Lower lobe of right lung (tissue), 2 donors: Measurements from ENCODE around the gene METTL26. TPM values are rescaled to one million over a fixed set of nuclear protein-coding genes. Genes with fewer than 3 reads are reported as not detected.

Source experiments
- ATAC-seq, 2 donors: fragments of 200-7000 bp; cut with Tn5 transposase; one replicate each; pipeline ENCODE4 v1.9.1; 2020 to 2022; ENCODE audit warnings: mild to moderate bottlenecking in 2 of 2, moderate library complexity in 2 of 2
- DNase-seq: peaks from one replicate; pipeline ENCODE4 v3.0.0-alpha.2; 2020
- H3K27ac ChIP-seq: fragments of 200-600 bp; one replicate; pipeline ENCODE4 v1.8.0; 2022
- H3K27me3 ChIP-seq: fragments of 200-600 bp; one replicate; pipeline ENCODE4 v1.8.0; 2022; ENCODE audit warnings: low read depth
- H3K36me3 ChIP-seq: fragments of 200-600 bp; one replicate; pipeline ENCODE4 v1.8.0; 2022; ENCODE audit warnings: mild to moderate bottlenecking
- H3K4me1 ChIP-seq: fragments of 200-600 bp; one replicate; pipeline ENCODE4 v1.8.0; 2022
- H3K4me3 ChIP-seq: fragments of 200-600 bp; one replicate; pipeline ENCODE4 v1.8.0; 2022; ENCODE audit warnings: mild to moderate bottlenecking
- H3K9me3 ChIP-seq: fragments of 200-600 bp; one replicate; pipeline ENCODE4 v1.8.0; 2022
- intact Hi-C: fragments of 100-400 bp; cut with DNase I; formaldehyde crosslinking; loops from one replicate; pipeline ENCODE4 v1.11.0; 2022
- total RNA-seq: library from RNA; stranded (reverse); fragmentation: NEBNext Ultra II Directional; extraction: Animal tissue kit (Norgen Biotek cat#: 25700); gene quantifications from one replicate; pipeline ENCODE4 v1.2.1, GENCODE V29; 2021
- TF ChIP-seq, protein P1 (sequence below): fragments of 200-600 bp; IDR thresholded peaks from one replicate; pipeline ENCODE4 v1.8.0; 2022; ENCODE audit warnings: antibody characterized with exemption, mild to moderate bottlenecking
- donor health status: DM: no; HTN: yes; CAD: no; lungs with severe emphysema.

The METTL26 gene
- total RNA-seq, 1 donor from 2014 or later, result 63.1 TPM

DNA sequence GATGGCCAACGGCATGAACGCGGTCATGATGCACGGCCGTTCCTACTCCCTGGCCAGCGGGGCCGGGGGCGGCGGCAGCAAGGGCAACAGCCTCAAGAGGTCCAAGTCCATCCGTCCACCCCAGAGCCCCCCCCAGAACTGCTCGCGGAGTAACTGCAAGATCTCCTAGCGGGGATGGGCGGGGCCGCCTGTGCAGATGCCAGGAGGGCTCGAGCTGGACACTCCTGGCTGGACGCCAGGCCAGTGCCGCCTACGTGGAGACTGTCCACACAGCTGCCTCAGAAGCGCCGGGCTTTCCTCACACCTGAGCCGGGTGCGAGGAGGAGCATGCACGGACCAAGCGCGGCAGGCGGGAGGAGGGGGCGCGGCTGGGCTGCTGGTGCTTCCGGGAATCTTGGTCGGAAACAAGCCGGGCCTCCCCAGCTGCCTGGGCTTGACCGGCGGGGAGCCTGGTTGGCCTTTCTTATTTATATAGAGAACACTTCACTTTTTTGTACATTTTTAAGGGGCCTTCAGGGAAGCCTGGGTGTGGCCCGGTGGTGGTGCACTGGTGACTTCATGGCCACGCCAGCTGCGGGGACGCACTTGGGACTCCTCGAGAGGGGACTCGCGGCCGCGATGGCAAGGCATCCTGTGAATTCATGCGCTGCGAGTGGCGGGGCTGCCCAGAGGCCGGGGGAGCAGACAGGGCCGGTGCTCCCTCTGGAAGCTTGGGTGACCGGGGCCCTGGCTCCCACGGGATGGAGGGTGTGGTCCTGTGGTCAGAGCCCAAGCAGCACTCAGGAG lies 8.5 kb downstream of the METTL26 start:
- peak; percentile 77 to 79 for ATAC-seq

DNA sequence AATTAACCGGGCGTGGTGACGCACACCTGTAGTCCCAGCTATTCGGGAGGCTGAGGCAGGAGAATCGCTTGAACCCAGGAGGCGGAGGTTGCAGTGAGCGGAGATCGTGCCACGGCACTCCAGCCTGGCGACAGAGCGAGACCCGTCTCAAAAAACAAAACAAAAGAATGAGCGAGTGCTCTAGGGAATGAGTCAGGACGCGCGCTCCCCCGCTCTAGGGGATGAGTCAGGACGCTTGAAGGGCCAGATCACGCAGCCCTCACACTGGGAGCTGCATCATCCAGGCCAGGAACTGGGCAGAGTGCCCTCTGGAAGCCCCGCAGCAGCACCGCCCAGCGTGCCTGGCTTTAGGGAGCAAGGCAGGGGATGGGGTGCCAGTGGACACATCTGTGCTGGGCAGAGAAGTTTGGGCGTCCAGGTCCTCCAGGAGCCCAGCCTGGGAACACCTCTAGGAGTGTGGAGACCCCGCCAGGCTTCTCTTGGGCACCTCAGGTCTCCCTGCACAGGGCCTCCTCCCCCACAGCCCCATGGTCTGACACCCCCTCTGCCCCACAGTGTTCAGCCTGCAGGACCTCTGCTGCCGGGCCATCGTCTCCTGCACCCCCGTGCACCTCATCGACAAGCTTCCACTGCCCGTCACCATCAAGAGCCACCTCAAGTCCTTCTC lies 9.2 kb downstream of the METTL26 start:
- TF ChIP-seq, protein P1, sequence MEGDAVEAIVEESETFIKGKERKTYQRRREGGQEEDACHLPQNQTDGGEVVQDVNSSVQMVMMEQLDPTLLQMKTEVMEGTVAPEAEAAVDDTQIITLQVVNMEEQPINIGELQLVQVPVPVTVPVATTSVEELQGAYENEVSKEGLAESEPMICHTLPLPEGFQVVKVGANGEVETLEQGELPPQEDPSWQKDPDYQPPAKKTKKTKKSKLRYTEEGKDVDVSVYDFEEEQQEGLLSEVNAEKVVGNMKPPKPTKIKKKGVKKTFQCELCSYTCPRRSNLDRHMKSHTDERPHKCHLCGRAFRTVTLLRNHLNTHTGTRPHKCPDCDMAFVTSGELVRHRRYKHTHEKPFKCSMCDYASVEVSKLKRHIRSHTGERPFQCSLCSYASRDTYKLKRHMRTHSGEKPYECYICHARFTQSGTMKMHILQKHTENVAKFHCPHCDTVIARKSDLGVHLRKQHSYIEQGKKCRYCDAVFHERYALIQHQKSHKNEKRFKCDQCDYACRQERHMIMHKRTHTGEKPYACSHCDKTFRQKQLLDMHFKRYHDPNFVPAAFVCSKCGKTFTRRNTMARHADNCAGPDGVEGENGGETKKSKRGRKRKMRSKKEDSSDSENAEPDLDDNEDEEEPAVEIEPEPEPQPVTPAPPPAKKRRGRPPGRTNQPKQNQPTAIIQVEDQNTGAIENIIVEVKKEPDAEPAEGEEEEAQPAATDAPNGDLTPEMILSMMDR, result no peak
- ATAC-seq, result no peak

More for the DNA sequence above, 8.5 kb downstream of the METTL26 start:
- Histone ChIP-seq H3K4me3 (no peak overlapping the region), H3K4me1 (peaks cover 45% of the 10 kb centered on the region), H3K36me3 (peaks cover 45% of the 10 kb centered on the region), H3K27me3 (no peaks in the 10 kb centered on the region), H3K9me3 (no peaks in the 10 kb centered on the region), H3K27ac (peak overlapping the region; percentile 64)
- DNase-seq, result peak; percentile 88
- intact Hi-C loops, result no loop called here
- TF ChIP-seq, protein P1, result no peak

DNA sequence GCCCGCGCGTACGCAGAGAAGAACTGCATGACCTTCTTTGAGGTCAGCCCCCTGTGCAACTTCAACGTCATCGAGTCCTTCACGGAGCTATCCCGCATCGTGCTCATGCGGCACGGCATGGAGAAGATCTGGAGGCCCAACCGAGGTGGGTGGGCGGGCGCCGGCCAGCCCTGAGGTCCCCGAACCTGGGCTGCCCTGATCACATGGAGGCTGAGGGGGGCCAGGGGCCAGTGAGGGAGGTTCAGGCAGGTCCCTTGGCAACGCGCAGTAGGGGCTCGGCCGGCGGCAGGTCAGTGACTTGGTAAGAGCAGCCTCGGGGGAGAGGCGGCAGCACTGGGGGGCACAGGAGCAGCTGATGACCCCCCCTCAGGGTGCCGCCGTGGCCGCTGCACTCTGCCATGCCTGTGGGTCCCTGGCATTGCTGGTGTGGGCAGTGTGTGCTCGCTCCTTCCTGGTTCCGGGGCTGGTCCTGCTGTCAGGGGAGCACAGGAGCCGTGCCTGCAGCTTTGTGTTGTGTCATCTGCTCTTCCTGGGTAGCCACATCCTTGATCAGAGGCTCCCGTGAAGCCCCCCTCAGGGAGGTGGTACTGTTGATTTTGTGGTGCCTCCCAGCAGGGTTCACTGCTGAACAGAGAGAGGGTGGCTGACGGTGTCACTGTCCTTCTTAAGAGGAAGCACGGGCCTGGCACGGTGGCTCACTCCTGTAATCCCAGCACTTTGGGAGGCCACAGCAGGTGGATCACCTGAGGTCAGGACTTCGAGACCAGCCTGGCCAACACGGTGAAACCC lies 9.9 kb downstream of the METTL26 start:
- peaks cover 45% of the 10 kb centered on the region for H3K36me3 ChIP-seq
- H3K27me3 ChIP-seq, result no peaks in the 10 kb centered on the region
- DNase-seq, result no peak
- H3K4me3 ChIP-seq, result no peak overlapping the region
- H3K27ac ChIP-seq, result no peak overlapping the region
- peaks cover 57% of the 10 kb centered on the region for H3K4me1 ChIP-seq
- ATAC-seq, result no peak
- TF ChIP-seq, protein P1, result no peak
- H3K9me3 ChIP-seq, result no peaks in the 10 kb centered on the region
- intact Hi-C loops, result no loop called here

More for the DNA sequence above, 9.2 kb downstream of the METTL26 start:
- intact Hi-C loops, result no loop called here
- no peaks in the 10 kb centered on the region for H3K27me3 ChIP-seq
- peaks cover 45% of the 10 kb centered on the region for H3K36me3 ChIP-seq
- peak overlapping the region; percentile 64 for H3K27ac ChIP-seq
- no peaks in the 10 kb centered on the region for H3K9me3 ChIP-seq
- H3K4me1 ChIP-seq, result peaks cover 52% of the 10 kb centered on the region
- DNase-seq, result no peak
- no peak overlapping the region for H3K4me3 ChIP-seq

DNA sequence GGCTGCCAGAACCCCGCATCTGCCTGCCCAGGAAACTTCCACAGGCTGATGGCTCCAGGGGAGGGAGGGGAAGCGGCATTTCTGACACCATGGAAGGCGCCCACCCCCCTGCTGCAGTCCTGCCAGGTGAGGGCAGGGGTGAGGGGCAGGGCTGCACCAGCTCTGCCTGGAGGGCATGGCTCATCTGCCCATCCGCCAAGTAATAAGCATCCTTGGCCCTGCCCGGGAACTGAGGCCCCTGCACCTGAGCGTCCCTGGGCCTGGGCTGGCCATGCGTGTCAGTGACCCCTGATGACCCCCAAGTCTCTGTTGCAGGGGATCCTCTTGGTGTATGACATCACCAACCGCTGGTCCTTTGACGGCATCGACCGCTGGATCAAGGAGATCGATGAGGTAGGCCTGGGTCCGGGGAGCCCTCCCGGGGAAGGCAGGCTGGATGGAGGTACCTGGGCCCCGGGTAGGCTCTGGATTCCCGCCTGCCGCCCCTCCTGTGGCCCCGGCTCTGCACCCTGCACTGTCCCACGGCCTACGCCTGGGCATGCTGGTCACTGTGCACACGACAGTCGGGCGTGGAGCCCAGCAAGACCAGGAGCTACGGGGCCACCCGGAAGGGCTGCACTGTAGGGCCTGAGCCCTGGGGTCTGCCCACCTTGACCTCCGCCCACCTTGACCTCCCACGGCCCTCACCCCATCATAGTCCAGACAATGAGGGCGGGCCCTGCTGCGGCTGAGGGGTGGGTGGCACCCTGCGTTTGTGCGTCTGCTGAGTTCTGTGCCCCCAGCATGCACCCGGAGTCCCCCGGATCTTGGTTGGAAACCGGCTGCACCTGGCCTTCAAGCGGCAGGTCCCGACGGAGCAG lies 10.8 kb downstream of the METTL26 start:
- Histone ChIP-seq H3K9me3 (no peaks in the 10 kb centered on the region), H3K27me3 (no peaks in the 10 kb centered on the region), H3K27ac (no peak overlapping the region), H3K4me3 (no peak overlapping the region), H3K36me3 (peaks cover 45% of the 10 kb centered on the region), H3K4me1 (peaks cover 52% of the 10 kb centered on the region)
- TF ChIP-seq, protein P1, result no peak
- DNase-seq (no peak), ATAC-seq (no peak)
- intact Hi-C loops, result no loop called here
